Ovary (tissue), 9 donors: ENCODE measurements around the gene BICC1. TPM values are rescaled to one million over a fixed set of nuclear protein-coding genes. Genes with fewer than 3 reads are reported as not detected.

Source experiments
- DNase-seq, 5 donors: peaks; one replicate each; pipeline ENCODE4 v3.0.0-alpha.2; 2019 to 2020
- H3K27ac ChIP-seq, 2 donors: fragments of 200-600 bp; one replicate each; pipeline versions ENCODE4 v1.5.1 to v1.8.0; 2019 to 2022
- H3K27me3 ChIP-seq: fragments of 200-600 bp; one replicate; pipeline ENCODE4 v1.8.0; 2022
- H3K36me3 ChIP-seq: fragments of 200-600 bp; sonication (generic); one replicate; pipeline ENCODE4 v1.5.1; 2019
- H3K4me1 ChIP-seq: one replicate; pipeline ENCODE4 v1.8.1; 2013; ENCODE audit warnings: mild to moderate bottlenecking, moderate library complexity; ENCODE audit not compliant: insufficient read depth
- H3K4me3 ChIP-seq: fragments of 200-600 bp; sonication (generic); one replicate; pipeline ENCODE4 v1.5.1; 2017
- H3K9me3 ChIP-seq, 2 donors: fragments of 200-600 bp in 1 of 2; sonication (generic) in 1 of 2; one replicate each; pipeline versions ENCODE4 v1.5.1 to v1.8.1; 2013 to 2019; ENCODE audit warnings: mild to moderate bottlenecking in 1 of 2, moderate library complexity in 1 of 2
- EP300 ChIP-seq: sonication (generic); formaldehyde crosslinking; IDR thresholded peaks from one replicate; pipeline ENCODE4 v1.6.1; 2017; ENCODE audit warnings: antibody characterized with exemption
- POLR2A ChIP-seq: fragments of 450-650 bp; IDR thresholded peaks from one replicate; pipeline ENCODE4 v1.6.1; 2017; ENCODE audit warnings: antibody characterized with exemption, mild to moderate bottlenecking, moderate library complexity
- WGBS, 3 donors: extraction: QIAGEN DNeasy Blood & Tissue Kit in 1 of 3; methylation state at CpG; one replicate each; pipeline versions ENCODE4 v1.1.5 to v1.1.7; 2013 to 2017; 5-methylcytosine and 5-hydroxymethylcytosine counted together
- intact Hi-C, 4 donors: fragments of 100-400 bp; cut with DNase I; formaldehyde crosslinking; loops; one replicate each; pipeline versions ENCODE4 v1.11.0 to v1.15.1; 2022 to 2023
- polyA plus RNA-seq, 2 donors: library from polyadenylated mRNA; stranded (reverse); fragments of 200-250 nt in 1 of 2; fragments of 350-450 nt in 1 of 2; fragmentation: Illumina TruSeq in 1 of 2; extraction: RNeasy Lipid Tissue Mini Kit (QIAGEN cat#74804) in 1 of 2; gene quantifications; one replicate each; pipeline ENCODE4 v1.2.3, GENCODE V29; 2013 to 2014
- total RNA-seq, 7 donors: library from RNA; depleted of rRNA in 2 of 7; stranded (reverse); fragments of >200 nt in 2 of 7; fragmentation: NEBNext Ultra II Directional in 3 of 7; extraction: Animal tissue kit (Norgen Biotek cat#: 25700) in 3 of 7; gene quantifications; one replicate each; pipeline versions ENCODE4 v1.1.0 to v1.2.4, GENCODE V29; 2016 to 2023
- TF ChIP-seq, protein P1 (sequence below), 3 donors: fragments of 450-650 bp in 2 of 3; fragments of 200-600 bp in 1 of 3; IDR thresholded peaks; one replicate each; pipeline versions ENCODE4 v1.5.1 to v1.8.0; 2016 to 2022; ENCODE audit warnings: antibody characterized with exemption in 3 of 3, mild to moderate bottlenecking in 1 of 3
- donor health status: DM: no; HTN: no; CAD: no; lungs with moderate emphysema.
- donor health status: DM: no; HTN: no; CAD: no.
- donor health status: Bipolar disorder and iron deficiency.
- donor health status: DM: yes; HTN: yes; CAD: no.
- donor health status: DM: no; HTN: no; CAD: no.
- donor health status: DM: yes; HTN: yes; CAD: no.

The BICC1 gene
- total and polyA plus RNA-seq, 9 donors = 13.6 to 43.4 (median 23.5) TPM

DNA sequence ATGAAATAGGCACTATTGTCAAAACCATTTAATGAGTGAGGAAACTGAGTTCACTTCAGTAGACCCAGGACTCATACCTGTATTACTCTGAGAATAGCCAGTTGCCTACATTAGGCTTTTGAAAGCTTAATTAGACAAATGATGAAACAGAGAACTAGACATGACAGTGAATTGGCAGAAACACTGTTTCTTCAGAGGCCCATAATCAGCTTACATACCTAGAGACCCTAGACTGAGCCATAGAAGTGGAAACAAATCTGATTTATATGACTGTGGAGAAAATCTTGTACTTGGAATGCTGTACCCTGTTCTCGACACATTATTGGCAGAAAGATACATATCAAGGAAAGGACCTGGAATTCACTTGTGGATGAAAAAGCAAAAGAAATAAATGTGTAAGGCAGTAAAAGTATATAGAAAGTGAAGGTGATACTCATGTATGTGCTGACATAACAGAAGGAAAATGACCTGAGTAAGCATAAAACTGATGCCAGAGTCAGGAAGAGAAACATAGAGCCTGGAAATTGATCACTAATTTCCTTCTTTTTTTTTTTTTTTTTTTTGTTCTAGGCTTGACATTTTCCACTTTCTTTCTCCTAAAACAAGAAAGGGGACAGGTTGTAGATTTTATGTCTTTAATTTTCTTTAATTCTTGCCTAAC lies 251.5 kb downstream of the BICC1 start:
- intact Hi-C loops = no loop called here
- TF ChIP-seq POLR2A = no peak
- TF ChIP-seq EP300 = no peak
- TF ChIP-seq, protein P1, sequence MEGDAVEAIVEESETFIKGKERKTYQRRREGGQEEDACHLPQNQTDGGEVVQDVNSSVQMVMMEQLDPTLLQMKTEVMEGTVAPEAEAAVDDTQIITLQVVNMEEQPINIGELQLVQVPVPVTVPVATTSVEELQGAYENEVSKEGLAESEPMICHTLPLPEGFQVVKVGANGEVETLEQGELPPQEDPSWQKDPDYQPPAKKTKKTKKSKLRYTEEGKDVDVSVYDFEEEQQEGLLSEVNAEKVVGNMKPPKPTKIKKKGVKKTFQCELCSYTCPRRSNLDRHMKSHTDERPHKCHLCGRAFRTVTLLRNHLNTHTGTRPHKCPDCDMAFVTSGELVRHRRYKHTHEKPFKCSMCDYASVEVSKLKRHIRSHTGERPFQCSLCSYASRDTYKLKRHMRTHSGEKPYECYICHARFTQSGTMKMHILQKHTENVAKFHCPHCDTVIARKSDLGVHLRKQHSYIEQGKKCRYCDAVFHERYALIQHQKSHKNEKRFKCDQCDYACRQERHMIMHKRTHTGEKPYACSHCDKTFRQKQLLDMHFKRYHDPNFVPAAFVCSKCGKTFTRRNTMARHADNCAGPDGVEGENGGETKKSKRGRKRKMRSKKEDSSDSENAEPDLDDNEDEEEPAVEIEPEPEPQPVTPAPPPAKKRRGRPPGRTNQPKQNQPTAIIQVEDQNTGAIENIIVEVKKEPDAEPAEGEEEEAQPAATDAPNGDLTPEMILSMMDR (IDR thresholded peaks at IDR 0.05) = no peak
- 84 to 97% (median 96%) methylated on average over 1 of the region's 1 CpG for WGBS, 3 donors

DNA sequence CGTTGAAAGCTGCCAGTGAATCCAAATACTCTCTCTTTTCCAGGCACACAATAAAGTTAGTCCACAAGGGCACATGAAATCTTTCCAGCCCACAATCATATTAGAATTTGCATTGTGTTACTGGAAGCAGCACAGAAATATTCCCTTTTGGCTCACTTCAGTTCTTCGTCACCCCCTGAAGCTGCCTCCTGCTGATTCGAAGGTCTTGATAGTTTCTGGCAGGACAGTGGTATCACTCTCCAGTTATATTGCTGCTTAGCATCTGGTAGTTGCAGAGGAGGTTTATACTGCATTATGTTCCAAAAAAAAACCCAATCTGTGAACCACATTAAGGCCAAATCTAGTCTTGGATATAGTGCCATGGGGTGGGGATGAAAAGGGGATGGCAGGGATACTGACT lies 253.2 kb downstream of the BICC1 start:
- intact Hi-C loops = no loop called here
- no peak for DNase-seq
- Histone ChIP-seq H3K9me3 (no peaks in the 10 kb centered on the region), H3K27ac (no peak overlapping the region), H3K4me3 (no peak overlapping the region), H3K27me3 (no peaks in the 10 kb centered on the region), H3K36me3 (no peaks in the 10 kb centered on the region), H3K4me1 (no peaks in the 10 kb centered on the region)
- TF ChIP-seq POLR2A (no peak), EP300 (no peak)
- TF ChIP-seq, protein P1 (IDR thresholded peaks at IDR 0.05) = no peak
- 77 to 91% (median 79%) methylated on average over 3 of the region's 3 CpGs for WGBS, 3 donors

More for the DNA sequence above, 251.5 kb downstream of the BICC1 start:
- H3K27me3 ChIP-seq = no peaks in the 10 kb centered on the region
- no peak overlapping the region for H3K27ac ChIP-seq
- no peak overlapping the region for H3K4me3 ChIP-seq
- H3K36me3 ChIP-seq = no peaks in the 10 kb centered on the region
- H3K4me1 ChIP-seq = no peaks in the 10 kb centered on the region
- no peak for DNase-seq
- no peaks in the 10 kb centered on the region for H3K9me3 ChIP-seq

DNA sequence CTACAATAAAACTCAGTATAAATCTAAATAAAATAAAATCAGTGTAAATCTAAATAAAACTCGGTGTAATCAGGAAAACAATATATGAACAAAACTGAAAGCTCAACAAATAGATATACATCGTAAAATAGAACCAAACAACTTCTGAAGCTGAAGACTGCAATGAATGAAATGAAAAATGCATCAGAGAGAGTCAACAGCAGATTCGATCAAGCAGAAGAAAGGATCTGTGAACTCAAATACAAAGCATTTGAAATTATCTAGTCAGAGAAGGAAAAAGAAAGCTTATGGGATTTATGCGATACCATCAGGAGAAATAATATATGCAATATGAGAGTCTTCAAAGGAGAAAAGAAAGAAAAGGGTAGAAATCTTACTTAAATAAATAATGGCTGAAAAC lies 255.0 kb downstream of the BICC1 start:
- Histone ChIP-seq H3K9me3 (no peaks in the 10 kb centered on the region), H3K36me3 (no peaks in the 10 kb centered on the region), H3K27ac (no peak overlapping the region), H3K4me1 (peaks cover 2% of the 10 kb centered on the region), H3K27me3 (no peaks in the 10 kb centered on the region), H3K4me3 (no peak overlapping the region)
- TF ChIP-seq EP300 (no peak), POLR2A (no peak)
- TF ChIP-seq, protein P1 (IDR thresholded peaks at IDR 0.05) = no peak
- DNase-seq = no peak
- whole genome bisulfite sequencing, 3 donors = 96 to 97% (median 97%) methylated on average over 4 of the region's 4 CpGs
- intact Hi-C loops = no loop called here

DNA sequence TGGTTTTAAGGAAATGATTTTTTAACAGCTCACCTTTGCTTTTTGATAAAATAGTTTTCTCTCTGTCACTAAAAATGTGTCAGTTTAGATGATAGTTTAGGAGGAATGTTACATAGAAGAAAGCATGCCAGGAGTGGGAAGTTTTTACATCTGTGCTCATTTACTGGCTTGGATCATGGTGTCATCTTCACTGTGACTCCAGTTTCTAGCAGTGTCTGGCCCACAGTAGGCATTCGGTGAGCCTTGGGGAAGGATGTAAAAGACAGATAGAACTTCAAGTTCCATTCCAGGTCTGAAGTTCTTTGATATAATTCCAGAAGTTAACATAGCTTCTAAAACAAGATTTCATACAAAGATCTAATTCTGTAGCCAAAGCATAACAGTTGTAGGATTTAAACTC lies 259.2 kb downstream of the BICC1 start:
- intact Hi-C loops = no loop called here
- H3K27me3 ChIP-seq = no peaks in the 10 kb centered on the region
- H3K36me3 ChIP-seq = no peaks in the 10 kb centered on the region
- DNase-seq = no peak
- no peak overlapping the region for H3K27ac ChIP-seq
- no peak overlapping the region for H3K4me3 ChIP-seq
- WGBS, 3 donors = 19 to 34% (median 29%) methylated on average over 1 of the region's 1 CpG
- H3K9me3 ChIP-seq = no peaks in the 10 kb centered on the region
- H3K4me1 ChIP-seq = peaks cover 11% of the 10 kb centered on the region
- no peak for TF ChIP-seq POLR2A
- TF ChIP-seq, protein P1 (IDR thresholded peaks at IDR 0.05) = no peak
- TF ChIP-seq EP300 = no peak
